Measurements from ENCODE around the gene RALA. TPM values are rescaled to one million over a fixed set of nuclear protein-coding genes. Genes with fewer than 3 reads are reported as not detected.

Gene RALA
- polyA plus RNA-seq, 1 donor: 45.9 TPM

DNA sequence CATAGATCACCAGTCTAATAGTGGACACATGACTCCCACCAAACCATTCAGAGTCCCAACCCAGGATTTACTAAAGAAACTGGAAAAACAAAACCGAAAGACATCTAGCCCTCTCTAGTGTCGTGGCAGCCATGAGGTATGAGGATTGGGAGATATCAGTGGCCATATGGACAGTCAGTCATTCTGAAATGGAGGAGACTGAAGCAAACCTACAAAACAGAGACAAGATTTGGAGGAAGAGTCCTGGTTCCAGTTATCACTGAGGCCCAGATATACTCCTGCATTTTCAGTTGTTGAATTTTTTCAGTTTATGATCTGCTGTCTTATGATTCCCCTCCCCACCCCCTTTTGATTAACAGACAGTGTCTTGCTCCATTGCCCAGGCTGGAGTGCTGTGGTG, 9.1 kb upstream of the RALA start:
- no peak for DNase-seq

GRCh38 chr7:39615350-39615975, 7.9 kb upstream of the RALA start:
- DNase-seq: no peak

GRCh38 chr7:39616138-39616537, 7.2 kb upstream of the RALA start:
- no peak for DNase-seq

GRCh38 chr7:39617005-39617404, 6.4 kb upstream of the RALA start:
- DNase-seq: no peak

GRCh38 chr7:39618868-39619267, 4.5 kb upstream of the RALA start:
- no peak for DNase-seq

DNA sequence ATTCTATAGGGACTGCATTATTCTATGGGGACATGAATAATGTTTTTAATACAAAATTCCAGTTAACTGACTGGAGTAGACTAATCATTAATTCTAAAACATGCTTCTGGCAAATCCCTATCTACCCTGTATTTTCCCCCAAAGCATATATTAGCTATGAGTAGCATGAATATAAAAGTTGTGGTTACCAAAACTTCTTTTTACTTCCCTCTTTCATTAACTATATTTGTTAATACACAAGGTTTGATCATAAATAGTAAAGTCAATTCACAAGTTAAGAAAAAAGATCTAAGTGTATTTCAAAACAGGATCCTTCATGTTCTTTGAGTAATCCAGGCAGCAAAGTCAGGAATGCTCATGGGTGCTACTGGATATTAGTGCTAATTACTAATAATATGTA, 2.9 kb upstream of the RALA start:
- DNase-seq: no peak

- no peak for DNase-seq
Measured at GRCh38 chr7:39621261-39621660, 2.1 kb upstream of the RALA start.

- no peak for DNase-seq
Measured at GRCh38 chr7:39621784-39622411, 1.5 kb upstream of the RALA start.

DNA sequence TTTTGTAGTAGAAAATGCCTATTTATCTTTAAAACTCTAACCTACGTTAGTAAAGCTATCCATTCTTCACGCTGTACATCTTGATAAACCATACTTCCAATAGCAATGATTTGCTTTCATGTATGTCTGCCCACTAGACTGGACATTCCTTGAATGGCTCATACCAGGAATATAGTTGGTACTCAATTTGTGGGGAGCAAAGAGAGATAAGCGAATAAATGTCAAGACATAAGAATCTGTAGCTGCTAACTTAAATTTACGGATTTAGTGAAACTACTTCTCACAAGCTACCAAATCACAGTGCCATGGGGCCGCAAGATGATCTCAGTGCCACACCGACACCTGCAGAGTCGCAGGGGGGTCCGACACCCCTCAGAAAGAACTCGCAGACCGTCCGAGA, 763 bp upstream of the RALA start:
- no peak for DNase-seq

- DNase-seq: peak; percentile 33
Measured at GRCh38 chr7:39623732-39624441, 515 bp downstream of the RALA start.

DNA sequence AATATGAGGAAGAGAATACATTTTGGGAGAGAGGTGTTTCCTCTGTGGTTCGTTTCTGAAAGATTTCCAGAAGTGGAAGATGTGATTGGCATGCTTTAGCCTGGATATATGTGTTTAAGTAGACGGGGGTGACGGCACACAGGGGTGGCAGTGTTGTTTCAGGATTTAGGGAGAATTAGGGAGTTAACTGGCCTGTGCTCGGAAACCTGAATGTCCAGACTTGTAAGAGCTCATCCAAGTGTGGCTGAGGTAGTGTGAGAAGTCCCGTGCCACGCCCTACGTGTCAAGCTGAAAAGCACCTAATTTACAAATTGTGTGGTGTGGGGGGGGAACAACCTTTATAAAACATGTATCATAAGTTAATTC, 1.1 kb downstream of the RALA start:
- peak; percentile 39 for DNase-seq

- no peak for DNase-seq
Measured at GRCh38 chr7:39624935-39625694, 1.7 kb downstream of the RALA start.

DNA sequence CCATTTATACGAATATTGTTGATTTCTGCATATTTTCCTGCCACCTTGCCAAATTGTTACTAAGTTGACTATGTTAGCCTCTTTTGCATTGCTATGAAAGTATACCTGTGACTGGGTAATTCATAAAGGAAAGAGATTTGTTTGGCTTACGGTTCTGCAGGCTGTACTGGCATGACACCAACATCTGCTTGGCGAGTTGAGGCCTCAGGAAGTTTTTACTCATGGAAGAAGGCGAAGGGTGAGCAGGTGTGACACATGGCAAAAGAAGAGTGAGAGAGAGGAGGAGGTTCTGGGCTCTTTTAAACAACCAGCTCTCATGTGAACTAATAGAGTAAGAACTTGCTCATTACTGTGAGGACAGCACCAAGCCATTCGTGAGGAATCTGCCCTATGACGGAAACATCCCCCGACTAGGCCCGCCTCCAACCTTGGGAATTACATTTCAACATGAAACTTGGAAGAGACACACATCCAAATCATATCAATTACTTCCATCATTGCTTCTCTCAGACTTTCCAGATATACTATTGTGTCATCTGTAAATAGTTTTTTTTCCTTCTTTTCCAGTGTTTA, 8.4 kb downstream of the RALA start:
- peak; percentile 29 for DNase-seq

DNA sequence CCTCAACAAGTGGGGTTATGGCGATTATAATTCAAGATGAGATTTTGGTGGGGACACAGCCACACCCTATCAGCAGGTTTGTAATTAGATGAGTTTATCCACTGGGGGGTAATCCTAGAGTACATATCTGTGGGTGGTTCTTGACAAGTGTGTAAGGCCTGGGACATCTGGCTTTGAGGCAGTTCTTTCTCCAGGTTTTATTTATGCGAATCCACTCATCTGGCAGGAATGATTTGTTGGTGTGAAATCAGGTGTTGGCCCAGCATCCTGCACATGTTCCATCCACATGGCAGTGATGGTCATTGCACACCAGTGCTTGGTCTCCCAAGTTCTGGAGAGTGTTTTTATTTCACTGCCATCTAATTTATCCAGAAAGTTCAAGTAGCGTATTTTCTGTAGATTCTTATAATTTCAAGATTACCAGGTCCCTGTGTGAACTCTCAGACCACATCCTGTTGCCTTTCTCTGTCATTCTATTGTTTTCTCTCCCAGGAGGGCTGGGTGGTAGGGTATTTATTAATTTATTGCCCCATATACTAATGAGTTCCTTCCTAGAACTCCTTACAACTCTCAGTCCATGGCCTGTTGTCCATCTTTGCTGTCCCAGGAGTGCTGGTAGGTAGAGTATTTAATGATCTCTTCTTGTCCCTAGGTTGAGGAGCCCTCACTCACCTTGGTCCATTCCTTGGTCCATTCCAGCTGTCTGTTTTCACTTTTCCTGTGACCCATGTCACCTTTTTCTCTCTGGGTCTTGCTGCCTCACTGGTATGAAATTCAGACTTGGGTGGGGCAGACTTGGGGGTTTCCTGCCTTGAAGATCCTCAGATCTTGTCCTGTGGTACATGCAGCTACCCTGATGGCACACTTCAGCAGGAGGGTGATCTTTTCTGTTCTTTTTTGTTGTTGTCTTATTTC, 10.4 kb downstream of the RALA start:
- no peak for DNase-seq

GRCh38 chr7:39634478-39634805, 11.1 kb downstream of the RALA start:
- DNase-seq: no peak

DNA sequence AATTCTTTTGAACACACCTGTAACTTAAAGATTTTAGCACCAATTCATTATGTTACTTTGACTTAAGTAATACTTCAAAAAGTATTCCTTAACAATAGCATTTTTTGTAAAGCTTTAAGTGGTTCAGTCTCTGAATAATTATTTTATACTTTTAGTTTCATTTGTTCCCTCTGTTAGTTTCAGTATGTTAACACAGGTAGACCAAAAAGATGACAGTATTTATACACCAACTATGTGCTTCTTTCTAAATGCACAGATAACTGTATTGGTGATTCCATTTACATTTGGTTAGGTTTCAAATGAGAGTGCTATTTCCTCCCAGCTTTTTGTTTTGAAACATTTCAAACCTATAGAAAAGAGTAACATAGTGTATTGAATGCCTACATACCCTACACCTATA, 14.0 kb downstream of the RALA start:
- no peak for DNase-seq

GRCh38 chr7:39637963-39638485, 14.7 kb downstream of the RALA start:
- DNase-seq: no peak

- DNase-seq: no peak
Measured at GRCh38 chr7:39642896-39643295, 19.5 kb downstream of the RALA start.

- no peak for DNase-seq
Measured at GRCh38 chr7:39644170-39644569, 20.8 kb downstream of the RALA start.

GRCh38 chr7:39645482-39646407, 22.4 kb downstream of the RALA start:
- DNase-seq: no peak

GRCh38 chr7:39647816-39648215, 24.4 kb downstream of the RALA start:
- DNase-seq: no peak

Measured in hindlimb muscle (tissue), 1 donor.